PC-3 (cell line): ENCODE measurements around the gene PSMA8. TPM values are rescaled to one million over a fixed set of nuclear protein-coding genes. Genes with fewer than 3 reads are reported as not detected.
"Not testable (repeated sequence)": the region's sequence is repeated elsewhere in the genome, so short reads cannot be mapped to it uniquely, and the experiment has no call there.

ENCODE experiments used
- ATAC-seq: fragments of 200-7000 bp; cut with Tn5 transposase; 2 replicates; pipeline ENCODE4 v1.9.1; 2020; ENCODE audit warnings: mild to moderate bottlenecking, moderate library complexity
- BruUV-seq: library from RNA; stranded (reverse); fragments of 400-500 nt; replicated peaks from 2 replicates; lab custom pipeline; 2021; lab: Mats Ljungman, UMichigan
- CTCF ChIA-PET: fragments of 300-600 bp; sonication (Branson Sonifier 250); formaldehyde crosslinking; loops from one replicate; lab custom pipeline; 2022; ENCODE audit warnings: antibody characterized with exemption; lab: Charles Lee
- POLR2A ChIA-PET: fragments of 300-600 bp; sonication (Branson Sonifier 250); formaldehyde crosslinking; loops from one replicate; lab custom pipeline; 2022; ENCODE audit warnings: antibody characterized with exemption; ENCODE audit not compliant: unreplicated experiment; lab: Charles Lee
- DNase-seq: peaks from one replicate; pipeline ENCODE4 v3.0.0-alpha.2; 2015
- H2AFZ ChIP-seq: fragments of 300-600 bp; sonication (generic); 2 replicates; pipeline ENCODE4 v1.6.0; 2016; ENCODE audit warnings: antibody characterized with exemption, low read length
- H3F3A ChIP-seq: fragments of 300-600 bp; sonication (generic); one replicate; pipeline ENCODE4 v1.6.0; 2017; ENCODE audit warnings: antibody characterized with exemption, low read length, control low read depth, mild to moderate bottlenecking; ENCODE audit not compliant: unreplicated experiment
- H3K27ac ChIP-seq: fragments of 300-600 bp; sonication (generic); 2 replicates; pipeline ENCODE4 v1.5.1; 2016; ENCODE audit warnings: mild to moderate bottlenecking, low read length
- H3K27me3 ChIP-seq: fragments of 300-600 bp; sonication (generic); 2 replicates; pipeline ENCODE4 v1.6.1; 2016; ENCODE audit warnings: low read length, mixed read lengths
- H3K36me3 ChIP-seq: fragments of 300-600 bp; sonication (generic); 2 replicates; pipeline ENCODE4 v1.6.1; 2016; ENCODE audit warnings: low read depth, mixed run types, low read length, mixed read lengths
- H3K4me1 ChIP-seq: fragments of 300-600 bp; sonication (generic); 2 replicates; pipeline ENCODE4 v1.5.1; 2016; ENCODE audit warnings: low read length; ENCODE audit not compliant: insufficient read depth
- H3K4me2 ChIP-seq: fragments of 300-600 bp; sonication (generic); 2 replicates; pipeline ENCODE4 v1.6.0; 2016; ENCODE audit warnings: low read length
- H3K4me3 ChIP-seq: fragments of 300-600 bp; sonication (generic); 2 replicates; pipeline ENCODE4 v1.5.1; 2016; ENCODE audit warnings: mild to moderate bottlenecking, low read length, mixed read lengths
- H3K79me2 ChIP-seq: fragments of 300-600 bp; sonication (generic); 2 replicates; pipeline ENCODE4 v1.6.1; 2017; ENCODE audit warnings: low read length, mixed read lengths
- H3K9ac ChIP-seq: fragments of 300-600 bp; sonication (generic); 2 replicates; pipeline ENCODE4 v1.6.0; 2016; ENCODE audit warnings: mild to moderate bottlenecking, low read length
- H3K9me2 ChIP-seq: fragments of 300-600 bp; sonication (generic); replicated peaks from 2 replicates; pipeline ENCODE4 v1.6.1; 2016; ENCODE audit warnings: mixed run types, low read length, mixed read lengths
- H3K9me3 ChIP-seq: fragments of 300-600 bp; sonication (generic); 2 replicates; pipeline ENCODE4 v1.6.1; 2016; ENCODE audit warnings: low read length, mixed read lengths
- H4K20me1 ChIP-seq: fragments of 300-600 bp; sonication (generic); 2 replicates; pipeline ENCODE4 v1.6.1; 2016; ENCODE audit warnings: low read length, mixed read lengths
- EZH2 ChIP-seq: fragments of 300-600 bp; sonication (generic); IDR thresholded peaks from one replicate; pipeline ENCODE4 v1.6.1; 2017; ENCODE audit warnings: antibody characterized with exemption, mild to moderate bottlenecking, low read length; ENCODE audit not compliant: unreplicated experiment
- EZH2phosphoT487 ChIP-seq: fragments of 300-600 bp; sonication (generic); IDR thresholded peaks from 2 replicates; pipeline ENCODE4 v1.6.1; 2018; ENCODE audit warnings: mild to moderate bottlenecking, antibody characterized with exemption, low read length, borderline replicate concordance
- intact Hi-C: fragments of 100-400 bp; cut with micrococcal nuclease; formaldehyde crosslinking; loops from 2 replicates; pipeline ENCODE4 v1.9.0; 2023
- total RNA-seq: library from RNA; depleted of rRNA; stranded (reverse); fragments of >200 nt; gene quantifications from 2 replicates; pipeline ENCODE4 v1.2.3, GENCODE V29; 2014
- TF ChIP-seq, protein P1 (sequence below): fragments of 300-600 bp; sonication (generic); conservative IDR thresholded peaks from 2 replicates; pipeline ENCODE4 v1.5.1; 2017; ENCODE audit warnings: antibody characterized with exemption, low read depth, mild to moderate bottlenecking, low read length

The PSMA8 gene
- total RNA-seq, 1 experiment from 2014 or later = not detected

- no peaks in the 10 kb centered on the region for H3F3A ChIP-seq
- ChIA-PET POLR2A (no interaction called here), CTCF (no interaction called here)
- no peaks in the 10 kb centered on the region for H3K9me2 ChIP-seq
- no peak overlapping the region for H3K27ac ChIP-seq
- peak overlapping the region; percentile 83 for H3K4me2 ChIP-seq
- peaks cover 29% of the 10 kb centered on the region; the same call in 1 of the 2 replicates for H4K20me1 ChIP-seq
- H3K9me3 ChIP-seq = no peaks in the 10 kb centered on the region
- no peak for ATAC-seq
- peaks cover 19% of the 10 kb centered on the region; the same call in 1 of the 2 replicates for H3K4me1 ChIP-seq
- no peaks in the 10 kb centered on the region for H3K36me3 ChIP-seq
- intact Hi-C loops = no loop called here
- TF ChIP-seq, protein P1, sequence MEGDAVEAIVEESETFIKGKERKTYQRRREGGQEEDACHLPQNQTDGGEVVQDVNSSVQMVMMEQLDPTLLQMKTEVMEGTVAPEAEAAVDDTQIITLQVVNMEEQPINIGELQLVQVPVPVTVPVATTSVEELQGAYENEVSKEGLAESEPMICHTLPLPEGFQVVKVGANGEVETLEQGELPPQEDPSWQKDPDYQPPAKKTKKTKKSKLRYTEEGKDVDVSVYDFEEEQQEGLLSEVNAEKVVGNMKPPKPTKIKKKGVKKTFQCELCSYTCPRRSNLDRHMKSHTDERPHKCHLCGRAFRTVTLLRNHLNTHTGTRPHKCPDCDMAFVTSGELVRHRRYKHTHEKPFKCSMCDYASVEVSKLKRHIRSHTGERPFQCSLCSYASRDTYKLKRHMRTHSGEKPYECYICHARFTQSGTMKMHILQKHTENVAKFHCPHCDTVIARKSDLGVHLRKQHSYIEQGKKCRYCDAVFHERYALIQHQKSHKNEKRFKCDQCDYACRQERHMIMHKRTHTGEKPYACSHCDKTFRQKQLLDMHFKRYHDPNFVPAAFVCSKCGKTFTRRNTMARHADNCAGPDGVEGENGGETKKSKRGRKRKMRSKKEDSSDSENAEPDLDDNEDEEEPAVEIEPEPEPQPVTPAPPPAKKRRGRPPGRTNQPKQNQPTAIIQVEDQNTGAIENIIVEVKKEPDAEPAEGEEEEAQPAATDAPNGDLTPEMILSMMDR = no peak
- TF ChIP-seq EZH2phosphoT487 (no peak), EZH2 (no peak)
- no peaks in the 10 kb centered on the region for H3K27me3 ChIP-seq
- H3K9ac ChIP-seq = no peak overlapping the region
- H3K4me3 ChIP-seq = peak overlapping the region; percentile 89
- peaks cover 54% of the 10 kb centered on the region for H3K79me2 ChIP-seq
- no TSS peak for BruUV-seq
- no peak overlapping the region for H2AFZ ChIP-seq
- peak; percentile 9 for DNase-seq
These were observed 95.0 kb downstream of the PSMA8 start for GRCh38 chr18:26228562-26229260.

DNA sequence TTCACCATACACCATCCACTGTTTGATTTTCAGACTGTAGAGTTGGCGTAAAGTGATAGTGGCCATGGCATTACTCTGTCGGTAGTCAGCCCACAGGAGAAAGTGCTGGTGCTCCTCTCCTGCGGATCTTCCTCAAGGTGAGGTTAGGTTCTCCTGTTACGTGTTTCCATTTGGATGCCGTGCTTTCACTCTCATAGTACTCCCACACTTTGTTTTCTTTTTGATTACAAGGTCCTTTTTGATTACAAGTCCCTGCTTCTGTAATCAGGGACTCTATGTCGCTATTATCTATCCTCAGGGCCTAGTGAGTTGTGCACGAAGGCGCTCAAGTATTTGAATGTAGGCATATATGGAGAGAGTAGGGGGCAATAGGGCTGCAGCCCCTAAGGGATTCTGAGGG is 96.8 kb downstream of the PSMA8 start:
- peaks cover 56% of the 10 kb centered on the region for H3K79me2 ChIP-seq
- H3K9me3 ChIP-seq = no peaks in the 10 kb centered on the region
- POLR2A ChIA-PET = no interaction called here
- peaks cover 15% of the 10 kb centered on the region; the same call in 1 of the 2 replicates for H3K4me1 ChIP-seq
- no peak overlapping the region for H3K4me3 ChIP-seq
- no peaks in the 10 kb centered on the region for H3K36me3 ChIP-seq
- H3K27ac ChIP-seq = no peak overlapping the region
- ATAC-seq (no peak), DNase-seq (no peak)
- intact Hi-C loops = no loop called here
- no peaks in the 10 kb centered on the region for H3K9me2 ChIP-seq
- CTCF ChIA-PET = no interaction called here
- BruUV-seq = no TSS peak
- H3K9ac ChIP-seq = no peak overlapping the region
- H4K20me1 ChIP-seq = peaks cover 29% of the 10 kb centered on the region; the same call in 1 of the 2 replicates
- H3K27me3 ChIP-seq = no peaks in the 10 kb centered on the region
- TF ChIP-seq, protein P1 = no peak
- TF ChIP-seq EZH2phosphoT487 (no peak), EZH2 (no peak)
- no peaks in the 10 kb centered on the region for H3F3A ChIP-seq
- H2AFZ ChIP-seq = no peak overlapping the region
- no peak overlapping the region for H3K4me2 ChIP-seq

DNA sequence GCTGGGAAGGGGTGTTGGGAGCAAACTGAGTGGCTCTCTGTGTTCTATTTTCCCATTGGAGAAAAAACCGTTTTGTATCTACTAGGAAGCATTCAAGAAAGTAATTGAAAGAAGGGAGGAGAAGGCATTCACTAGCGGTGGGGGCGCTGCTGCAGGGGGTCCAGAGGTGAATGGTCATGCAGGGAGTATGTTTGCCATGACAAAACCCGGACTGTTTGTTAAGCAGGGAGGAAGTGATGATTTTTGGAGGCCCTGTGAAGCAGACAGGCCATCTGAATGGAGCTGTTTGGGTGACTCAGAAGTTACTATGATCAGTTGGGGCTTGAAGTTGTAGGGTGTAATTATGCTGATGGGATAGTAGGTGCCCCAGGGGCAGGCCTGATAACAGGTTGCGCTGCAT is 99.5 kb downstream of the PSMA8 start:
- no TSS peak for BruUV-seq
- no peaks in the 10 kb centered on the region for H3K9me2 ChIP-seq
- ChIA-PET CTCF (no interaction called here), POLR2A (no interaction called here)
- H3K79me2 ChIP-seq = peaks cover 42% of the 10 kb centered on the region
- no peak overlapping the region for H3K4me3 ChIP-seq
- no peak overlapping the region for H3K27ac ChIP-seq
- TF ChIP-seq, protein P1 = no peak
- TF ChIP-seq EZH2phosphoT487 (no peak), EZH2 (no peak)
- H3K4me2 ChIP-seq = no peak overlapping the region
- H2AFZ ChIP-seq = no peak overlapping the region
- H3K9ac ChIP-seq = no peak overlapping the region
- H3K27me3 ChIP-seq = no peaks in the 10 kb centered on the region
- H3F3A ChIP-seq = no peaks in the 10 kb centered on the region
- peaks cover 19% of the 10 kb centered on the region; the same call in 1 of the 2 replicates for H4K20me1 ChIP-seq
- no peaks in the 10 kb centered on the region for H3K9me3 ChIP-seq
- ATAC-seq (no peak), DNase-seq (no peak)
- intact Hi-C loops = no loop called here
- H3K4me1 ChIP-seq = peaks cover 7% of the 10 kb centered on the region; the same call in 1 of the 2 replicates
- no peaks in the 10 kb centered on the region for H3K36me3 ChIP-seq

- H4K20me1 ChIP-seq, CTCF ChIA-PET, H3F3A ChIP-seq, H3K36me3 ChIP-seq, H3K9me3 ChIP-seq, DNase-seq, H3K4me3 ChIP-seq, H3K9me2 ChIP-seq, intact Hi-C loops, H2AFZ ChIP-seq, H3K9ac ChIP-seq, POLR2A ChIA-PET, H3K27me3 ChIP-seq, H3K4me1 ChIP-seq, BruUV-seq, H3K27ac ChIP-seq, H3K4me2 ChIP-seq, ATAC-seq: not testable (repeated sequence)
- H3K79me2 ChIP-seq = peaks cover 10% of the 10 kb centered on the region
These were observed 103.7 kb downstream of the PSMA8 start for GRCh38 chr18:26237363-26237762.
